HepG2 (cell line): ENCODE measurements around the gene CPM. TPM values are rescaled to one million over a fixed set of nuclear protein-coding genes. Genes with fewer than 3 reads are reported as not detected.

Experiments
- ATAC-seq: fragments of 200-7000 bp; cut with Tn5 transposase; 3 replicates; pipeline ENCODE4 v1.9.1; 2020; ENCODE audit warnings: mild to moderate bottlenecking, moderate library complexity
- BruUV-seq: library from RNA; stranded (reverse); fragments of 400-500 nt; replicated peaks from 2 replicates; lab custom pipeline; 2021; lab: Mats Ljungman, UMichigan
- CTCF ChIA-PET: fragments of 300-600 bp; formaldehyde crosslinking; extraction: SDS; loops from one replicate; lab custom pipeline; 2021; ENCODE audit warnings: low total read pairs, inconsistent platforms, low intra/inter-chr PET ratio; lab: Yijun Ruan, JAX
- POLR2A ChIA-PET: fragments of 350-600 bp; sonication (Branson Sonifier 250); formaldehyde crosslinking; loops from one replicate; lab custom pipeline; 2020; ENCODE audit warnings: antibody characterized with exemption, inconsistent platforms; lab: Yijun Ruan, JAX
- DNase-seq: peaks from one replicate; pipeline ENCODE4 v3.0.0-alpha.2; 2015; ENCODE audit warnings: low spot score
- FAIRE-seq: peaks from 3 replicates; lab custom pipeline; 2011; peaks lifted over from hg19 to GRCh38; lab: Jason Lieb, UNC
- H2AFZ ChIP-seq: one replicate; pipeline ENCODE4 v1.6.1; 2011; ENCODE audit warnings: low read length, inconsistent platforms
- H3K27ac ChIP-seq: fragments of 300-600 bp; 3 replicates; pipeline ENCODE4 v1.8.0; 2011; ENCODE audit warnings: mixed run types, mild to moderate bottlenecking, mixed read lengths, low read length, inconsistent platforms; ENCODE audit not compliant: insufficient read depth; ENCODE audit errors: extremely low read length
- H3K27me3 ChIP-seq, 2 experiments: fragments of 200-600 bp in 1 of 2; 2 replicates in 1 of 2; 3 replicates in 1 of 2; pipeline versions ENCODE4 v1.6.0 to v1.8.0; 2011; ENCODE audit warnings: low read length in 2 of 2, mild to moderate bottlenecking in 2 of 2, moderate library complexity in 2 of 2, inconsistent platforms in 1 of 2; ENCODE audit not compliant: insufficient read depth in 2 of 2, control insufficient read depth in 1 of 2
- H3K36me3 ChIP-seq, 2 experiments: fragments of 200-600 bp in 1 of 2; replicated peaks in 1 of 2; 2 replicates in 1 of 2; 3 replicates in 1 of 2; pipeline versions ENCODE4 v1.5.1 to v1.8.0; 2011; ENCODE audit warnings: low read length in 2 of 2, inconsistent platforms in 1 of 2; ENCODE audit not compliant: insufficient read depth in 2 of 2, control insufficient read depth in 1 of 2
- H3K4me1 ChIP-seq: 2 replicates; pipeline ENCODE4 v1.5.1; 2012; ENCODE audit warnings: low read length, inconsistent platforms; ENCODE audit not compliant: insufficient read depth
- H3K4me2 ChIP-seq: 2 replicates; pipeline ENCODE4 v1.6.0; 2011; ENCODE audit warnings: low read depth, low read length, inconsistent platforms
- H3K4me3 ChIP-seq, 3 experiments: fragments of 200-600 bp in 1 of 3; sonication (generic), shearing (Covaris generic) in 1 of 3; replicated peaks in 1 of 3; 2 replicates each; pipeline ENCODE4 v1.5.1; 2011 to 2016; ENCODE audit warnings: low read length in 3 of 3, inconsistent platforms in 2 of 3, low read depth in 2 of 3, mild to moderate bottlenecking in 2 of 3, control low read depth in 1 of 3, mixed read lengths in 1 of 3; ENCODE audit not compliant: insufficient read depth in 1 of 3
- H3K79me2 ChIP-seq: one replicate; pipeline ENCODE4 v1.6.1; 2011; ENCODE audit warnings: low read length, inconsistent platforms; ENCODE audit not compliant: insufficient read depth
- H3K9ac ChIP-seq: 2 replicates; pipeline ENCODE4 v1.6.0; 2011; ENCODE audit warnings: mild to moderate bottlenecking, low read depth, low read length, inconsistent platforms; ENCODE audit not compliant: insufficient read depth
- H3K9me3 ChIP-seq: 2 replicates; pipeline ENCODE4 v1.5.1; 2012; ENCODE audit warnings: mild to moderate bottlenecking, low read length
- H4K20me1 ChIP-seq: 2 replicates; pipeline ENCODE4 v1.6.0; 2011; ENCODE audit warnings: inconsistent platforms, mild to moderate bottlenecking, low read length, moderate library complexity; ENCODE audit not compliant: insufficient read depth
- EEA1 ChIP-seq: sonication (generic); formaldehyde crosslinking; IDR thresholded peaks from 2 replicates; pipeline ENCODE4 v1.5.1; 2020; ENCODE audit warnings: mild to moderate bottlenecking, missing genetic modification reagents, borderline replicate concordance
- ELF3 ChIP-seq: IDR thresholded peaks from 2 replicates; pipeline ENCODE4 v1.6.1; 2016; ENCODE audit warnings: missing genetic modification reagents, missing compliant biosample characterization
- FOSL2 ChIP-seq: sonication (generic); formaldehyde crosslinking; IDR thresholded peaks from 2 replicates; pipeline ENCODE4 v1.4.0; 2020; ENCODE audit warnings: missing genetic modification reagents
- GZF1 ChIP-seq: sonication (generic); formaldehyde crosslinking; IDR thresholded peaks from 2 replicates; pipeline ENCODE4 v1.5.1; 2020; ENCODE audit warnings: mild to moderate bottlenecking, missing genetic modification reagents
- HNF4A ChIP-seq: sonication (generic); formaldehyde crosslinking; IDR thresholded peaks from 2 replicates; pipeline ENCODE4 v1.4.0; 2020; ENCODE audit warnings: missing genetic modification reagents
- PAWR ChIP-seq: sonication (generic); formaldehyde crosslinking; IDR thresholded peaks from 2 replicates; pipeline ENCODE4 v1.4.0; 2020; ENCODE audit warnings: missing genetic modification reagents, mild to moderate bottlenecking, borderline replicate concordance
- RORA ChIP-seq: sonication (generic); formaldehyde crosslinking; IDR thresholded peaks from 2 replicates; pipeline ENCODE4 v1.5.0; 2020; ENCODE audit warnings: mild to moderate bottlenecking, missing genetic modification reagents, moderate library complexity
- SOX13 ChIP-seq, 3 experiments: fragments of 450-650 bp in 1 of 3; sonication (generic) in 1 of 3; formaldehyde crosslinking in 1 of 3; IDR thresholded peaks in 2 of 3; conservative IDR thresholded peaks in 1 of 3; 2 replicates each; pipeline versions ENCODE4 v1.5.0 to v1.6.1; 2016 to 2020; ENCODE audit warnings: antibody characterized with exemption in 1 of 3, mild to moderate bottlenecking in 1 of 3, missing compliant biosample characterization in 1 of 3, missing genetic modification reagents in 1 of 3, moderate library complexity in 1 of 3
- TSC22D2 ChIP-seq: sonication (generic); formaldehyde crosslinking; IDR thresholded peaks from 2 replicates; pipeline ENCODE4 v1.5.1; 2020; ENCODE audit warnings: missing genetic modification reagents, mild to moderate bottlenecking, borderline replicate concordance
- ZNF234 ChIP-seq: sonication (generic); formaldehyde crosslinking; conservative IDR thresholded peaks from 2 replicates; pipeline ENCODE4 v1.5.1; 2020; ENCODE audit warnings: mild to moderate bottlenecking, missing genetic modification reagents
- ZNF3 ChIP-seq: IDR thresholded peaks from 2 replicates; pipeline ENCODE4 v1.7.0; 2017; ENCODE audit warnings: inconsistent platforms
- ZNF607 ChIP-seq: sonication (generic); formaldehyde crosslinking; IDR thresholded peaks from 2 replicates; pipeline ENCODE4 v1.5.1; 2020; ENCODE audit warnings: missing genetic modification reagents, mild to moderate bottlenecking, borderline replicate concordance
- ZNF616 ChIP-seq: sonication (generic); formaldehyde crosslinking; IDR thresholded peaks from 2 replicates; pipeline ENCODE4 v1.5.0; 2020; ENCODE audit warnings: low read depth, mild to moderate bottlenecking, missing genetic modification reagents
- ZSCAN12 ChIP-seq: sonication (generic); formaldehyde crosslinking; IDR thresholded peaks from 2 replicates; pipeline ENCODE4 v1.9.0; 2021; ENCODE audit warnings: mild to moderate bottlenecking, missing genetic modification reagents
- in situ Hi-C: cut with HindIII; loops from 2 replicates; pipeline ENCODE4 v1.10.0; 2017; ENCODE audit warnings: low pct_unique_long_range_greater_than_20kb; ENCODE audit not compliant: extremely low pct_ligation_motif_present
- intact Hi-C: fragments of 100-400 bp; cut with micrococcal nuclease; formaldehyde crosslinking; loops from one replicate; pipeline ENCODE4 v1.10.0; 2022; ENCODE audit not compliant: unreplicated experiment
- polyA plus RNA-seq, 8 experiments: library from polyadenylated mRNA; depleted of rRNA in 3 of 8; stranded (reverse) in 7 of 8; unstranded in 1 of 8; fragments of >200 nt; fragmentation: Illumina TruSeq in 4 of 8; extraction: Trizol in 4 of 8; gene quantifications; 2 replicates each; pipeline versions ENCODE4 v1.2.1 to v1.2.3, GENCODE V29; 2011 to 2016; ENCODE audit warnings: low read depth in 4 of 8, missing spikeins in 1 of 8, mixed read lengths in 1 of 8; ENCODE audit not compliant: insufficient read depth in 1 of 8
- total RNA-seq, 5 experiments: library from RNA; depleted of rRNA; stranded (reverse); fragments of >200 nt; fragmentation: Illumina TruSeq; extraction: Trizol; gene quantifications; 2 replicates each; pipeline ENCODE4 v1.2.3, GENCODE V29; 2016; ENCODE audit warnings: low read depth in 1 of 5
- TF ChIP-seq, protein P1 (sequence below): sonication (generic); formaldehyde crosslinking; IDR thresholded peaks from 2 replicates; pipeline ENCODE4; 2020; ENCODE audit warnings: missing genetic modification reagents, mild to moderate bottlenecking, borderline replicate concordance
- TF ChIP-seq, protein P2 (sequence below): sonication (generic); formaldehyde crosslinking; IDR thresholded peaks from 2 replicates; pipeline ENCODE4 v1.8.0; 2022; ENCODE audit warnings: mild to moderate bottlenecking, missing genetic modification reagents
- TF ChIP-seq, protein P3 (sequence below): IDR thresholded peaks from 2 replicates; pipeline ENCODE4 v1.6.1; 2012; ENCODE audit warnings: inconsistent platforms
- TF ChIP-seq, protein P4 (sequence below): sonication (generic); formaldehyde crosslinking; IDR thresholded peaks from 2 replicates; pipeline ENCODE4 v1.4.0; 2020; ENCODE audit warnings: mild to moderate bottlenecking, missing genetic modification reagents

CPM gene
- total and polyA plus RNA-seq, 2 of the 13 experiments (the other 11 are each of a cell fraction or from before 2014, with no cell fraction given), result not detected

DNA sequence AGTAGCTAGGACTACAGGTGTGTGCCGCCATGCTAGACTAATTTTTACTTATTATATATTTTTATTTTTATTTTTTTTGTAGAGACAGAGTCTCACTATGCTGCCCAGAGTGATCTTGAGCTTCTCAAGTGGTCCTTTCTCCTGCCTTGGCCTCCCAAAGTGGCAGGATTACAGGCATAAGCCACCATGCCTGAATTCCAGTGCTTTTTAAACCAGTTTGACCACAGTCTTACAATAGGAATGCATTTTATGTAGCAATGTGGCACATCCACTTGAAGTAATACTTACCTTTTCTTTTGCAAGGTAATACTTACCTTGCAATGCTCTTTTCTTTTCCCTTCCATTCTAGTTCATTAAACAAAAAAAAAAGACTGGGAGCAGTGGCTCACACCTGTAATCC lies 38.0 kb upstream of the CPM start (continued):
- TF ChIP-seq, protein P1, sequence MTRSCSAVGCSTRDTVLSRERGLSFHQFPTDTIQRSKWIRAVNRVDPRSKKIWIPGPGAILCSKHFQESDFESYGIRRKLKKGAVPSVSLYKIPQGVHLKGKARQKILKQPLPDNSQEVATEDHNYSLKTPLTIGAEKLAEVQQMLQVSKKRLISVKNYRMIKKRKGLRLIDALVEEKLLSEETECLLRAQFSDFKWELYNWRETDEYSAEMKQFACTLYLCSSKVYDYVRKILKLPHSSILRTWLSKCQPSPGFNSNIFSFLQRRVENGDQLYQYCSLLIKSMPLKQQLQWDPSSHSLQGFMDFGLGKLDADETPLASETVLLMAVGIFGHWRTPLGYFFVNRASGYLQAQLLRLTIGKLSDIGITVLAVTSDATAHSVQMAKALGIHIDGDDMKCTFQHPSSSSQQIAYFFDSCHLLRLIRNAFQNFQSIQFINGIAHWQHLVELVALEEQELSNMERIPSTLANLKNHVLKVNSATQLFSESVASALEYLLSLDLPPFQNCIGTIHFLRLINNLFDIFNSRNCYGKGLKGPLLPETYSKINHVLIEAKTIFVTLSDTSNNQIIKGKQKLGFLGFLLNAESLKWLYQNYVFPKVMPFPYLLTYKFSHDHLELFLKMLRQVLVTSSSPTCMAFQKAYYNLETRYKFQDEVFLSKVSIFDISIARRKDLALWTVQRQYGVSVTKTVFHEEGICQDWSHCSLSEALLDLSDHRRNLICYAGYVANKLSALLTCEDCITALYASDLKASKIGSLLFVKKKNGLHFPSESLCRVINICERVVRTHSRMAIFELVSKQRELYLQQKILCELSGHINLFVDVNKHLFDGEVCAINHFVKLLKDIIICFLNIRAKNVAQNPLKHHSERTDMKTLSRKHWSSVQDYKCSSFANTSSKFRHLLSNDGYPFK, result no peak
- TF ChIP-seq GZF1 (CRISPR knock-in tag) (no peak), FOSL2 (no peak), TSC22D2 (CRISPR knock-in tag) (no peak), ZSCAN12 (CRISPR knock-in tag) (no peak)
- TF ChIP-seq, protein P2, sequence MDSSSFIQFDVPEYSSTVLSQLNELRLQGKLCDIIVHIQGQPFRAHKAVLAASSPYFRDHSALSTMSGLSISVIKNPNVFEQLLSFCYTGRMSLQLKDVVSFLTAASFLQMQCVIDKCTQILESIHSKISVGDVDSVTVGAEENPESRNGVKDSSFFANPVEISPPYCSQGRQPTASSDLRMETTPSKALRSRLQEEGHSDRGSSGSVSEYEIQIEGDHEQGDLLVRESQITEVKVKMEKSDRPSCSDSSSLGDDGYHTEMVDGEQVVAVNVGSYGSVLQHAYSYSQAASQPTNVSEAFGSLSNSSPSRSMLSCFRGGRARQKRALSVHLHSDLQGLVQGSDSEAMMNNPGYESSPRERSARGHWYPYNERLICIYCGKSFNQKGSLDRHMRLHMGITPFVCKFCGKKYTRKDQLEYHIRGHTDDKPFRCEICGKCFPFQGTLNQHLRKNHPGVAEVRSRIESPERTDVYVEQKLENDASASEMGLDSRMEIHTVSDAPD (CRISPR knock-in tag), result no peak
- TF ChIP-seq, all 625 proteins: peak for 0

DNA sequence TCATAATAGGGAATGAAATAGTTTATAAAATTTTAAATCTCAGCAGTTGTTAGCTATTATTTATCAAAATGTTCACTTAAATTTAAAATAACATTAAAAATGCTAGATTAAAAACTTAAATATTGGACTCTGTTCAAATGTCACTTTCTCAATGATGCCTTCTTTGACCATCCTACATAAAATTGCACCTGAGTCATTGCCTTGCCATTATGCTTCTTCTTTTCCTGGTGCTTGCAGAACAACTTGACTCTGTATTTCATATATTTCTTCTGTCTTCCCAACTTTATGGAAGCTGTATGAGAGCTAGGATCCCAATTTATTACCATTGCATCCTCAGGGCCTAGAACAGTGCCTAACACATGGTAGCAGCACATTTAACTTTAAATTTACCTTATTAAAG lies 37.3 kb upstream of the CPM start:
- POLR2A ChIA-PET, result no interaction called here
- no peak overlapping the region for H3K9ac ChIP-seq
- in situ Hi-C loops, result no loop called here
- BruUV-seq, result no TSS peak
- H3K79me2 ChIP-seq, result no peaks in the 10 kb centered on the region
- CTCF ChIA-PET, result no interaction called here
- ATAC-seq (no peak), DNase-seq (no peak), FAIRE-seq (no peak)
- intact Hi-C loops, result no loop called here
- no peak overlapping the region for H3K4me3 ChIP-seq
- no peak overlapping the region for H3K27ac ChIP-seq
- 0 out of 5 replicates have a peak, but pooled peaks cover 0 to 1% of the 10 kb centered on the region in 2 experiments for H3K27me3 ChIP-seq
- no peak overlapping the region for H3K4me2 ChIP-seq
- no peaks in the 10 kb centered on the region for H3K36me3 ChIP-seq
- H2AFZ ChIP-seq, result no peak overlapping the region
- 0 out of 2 replicates have a peak, but pooled peaks cover 10% of the 10 kb centered on the region for H3K4me1 ChIP-seq
- H4K20me1 ChIP-seq, result no peaks in the 10 kb centered on the region
- H3K9me3 ChIP-seq, result no peaks in the 10 kb centered on the region
- TF ChIP-seq, protein P3, sequence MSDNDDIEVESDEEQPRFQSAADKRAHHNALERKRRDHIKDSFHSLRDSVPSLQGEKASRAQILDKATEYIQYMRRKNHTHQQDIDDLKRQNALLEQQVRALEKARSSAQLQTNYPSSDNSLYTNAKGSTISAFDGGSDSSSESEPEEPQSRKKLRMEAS, result no peak
- no peak for TF ChIP-seq EEA1 (CRISPR knock-in tag)
- TF ChIP-seq, protein P4, sequence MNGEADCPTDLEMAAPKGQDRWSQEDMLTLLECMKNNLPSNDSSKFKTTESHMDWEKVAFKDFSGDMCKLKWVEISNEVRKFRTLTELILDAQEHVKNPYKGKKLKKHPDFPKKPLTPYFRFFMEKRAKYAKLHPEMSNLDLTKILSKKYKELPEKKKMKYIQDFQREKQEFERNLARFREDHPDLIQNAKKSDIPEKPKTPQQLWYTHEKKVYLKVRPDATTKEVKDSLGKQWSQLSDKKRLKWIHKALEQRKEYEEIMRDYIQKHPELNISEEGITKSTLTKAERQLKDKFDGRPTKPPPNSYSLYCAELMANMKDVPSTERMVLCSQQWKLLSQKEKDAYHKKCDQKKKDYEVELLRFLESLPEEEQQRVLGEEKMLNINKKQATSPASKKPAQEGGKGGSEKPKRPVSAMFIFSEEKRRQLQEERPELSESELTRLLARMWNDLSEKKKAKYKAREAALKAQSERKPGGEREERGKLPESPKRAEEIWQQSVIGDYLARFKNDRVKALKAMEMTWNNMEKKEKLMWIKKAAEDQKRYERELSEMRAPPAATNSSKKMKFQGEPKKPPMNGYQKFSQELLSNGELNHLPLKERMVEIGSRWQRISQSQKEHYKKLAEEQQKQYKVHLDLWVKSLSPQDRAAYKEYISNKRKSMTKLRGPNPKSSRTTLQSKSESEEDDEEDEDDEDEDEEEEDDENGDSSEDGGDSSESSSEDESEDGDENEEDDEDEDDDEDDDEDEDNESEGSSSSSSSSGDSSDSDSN (CRISPR knock-in tag), result no peak
- no peak for TF ChIP-seq SOX13 (IDR thresholded peaks at IDR 0.05)
- TF ChIP-seq SOX13 (CRISPR knock-in tag; conservative IDR thresholded peaks at IDR 0.05 in 1 of 2, IDR thresholded peaks at IDR 0.05 in 1 of 2), result no peak
- TF ChIP-seq PAWR (CRISPR knock-in tag), result no peak
- no peak for TF ChIP-seq ZNF607 (CRISPR knock-in tag)
- TF ChIP-seq ZNF616, result no peak
- no peak for TF ChIP-seq ZNF3 (CRISPR knock-in tag)
- TF ChIP-seq RORA, result no peak
- no peak for TF ChIP-seq ZNF234 (CRISPR knock-in tag)
- TF ChIP-seq ELF3 (CRISPR knock-in tag), result no peak
- TF ChIP-seq HNF4A, result no peak
